Smooth muscle cell (in vitro differentiated cells): ENCODE data around the gene FOXP1. TPM values are rescaled to one million over a fixed set of nuclear protein-coding genes. Genes with fewer than 3 reads are reported as not detected.

Experiments
- DNase-seq: peaks from one replicate; lab custom pipeline; 2025; ENCODE audit not compliant: unreplicated experiment; lab: John Stamatoyannopoulos, UW
- H2AFZ ChIP-seq: fragments of 200-600 bp; sonication (generic); 2 replicates; pipeline ENCODE4 v1.6.0; 2016; ENCODE audit warnings: antibody characterized with exemption, low read depth, mild to moderate bottlenecking
- H3F3A ChIP-seq: fragments of 200-600 bp; sonication (generic); 2 replicates; pipeline ENCODE4 v1.6.0; 2017; ENCODE audit warnings: antibody characterized with exemption, low read depth
- H3K27ac ChIP-seq: fragments of 200-600 bp; sonication (generic); 2 replicates; pipeline ENCODE4 v1.5.1; 2016; ENCODE audit warnings: low read depth, mild to moderate bottlenecking
- H3K27me3 ChIP-seq: fragments of 200-600 bp; sonication (generic); 2 replicates; pipeline ENCODE4 v1.6.1; 2016; ENCODE audit warnings: low read depth, mild to moderate bottlenecking
- H3K36me3 ChIP-seq: fragments of 200-600 bp; sonication (generic); 2 replicates; pipeline ENCODE4 v1.5.1; 2016; ENCODE audit warnings: low read depth
- H3K4me1 ChIP-seq: fragments of 200-600 bp; sonication (generic); 2 replicates; pipeline ENCODE4 v1.5.1; 2016; ENCODE audit warnings: low read depth
- H3K4me2 ChIP-seq: fragments of 200-600 bp; sonication (generic); 2 replicates; pipeline ENCODE4 v1.6.0; 2016; ENCODE audit warnings: mild to moderate bottlenecking
- H3K4me3 ChIP-seq: fragments of 200-600 bp; sonication (generic); 2 replicates; pipeline ENCODE4 v1.5.1; 2016; ENCODE audit warnings: mild to moderate bottlenecking
- H3K79me2 ChIP-seq: fragments of 200-600 bp; sonication (generic); 2 replicates; pipeline ENCODE4 v1.6.0; 2016; ENCODE audit warnings: low read depth, mild to moderate bottlenecking
- H3K9ac ChIP-seq: fragments of 200-600 bp; sonication (generic); 2 replicates; pipeline ENCODE4 v1.6.0; 2016; ENCODE audit warnings: low read depth
- H3K9me3 ChIP-seq: fragments of 200-600 bp; sonication (generic); replicated peaks from 2 replicates; pipeline ENCODE4 v1.5.1; 2016; ENCODE audit warnings: low read depth
- H4K20me1 ChIP-seq: fragments of 200-600 bp; sonication (generic); 2 replicates; pipeline ENCODE4 v1.6.0; 2016; ENCODE audit warnings: low read depth
- WGBS: methylation state at CpG from one replicate; pipeline ENCODE4 v1.1.7; 2016; ENCODE audit warnings: low lambda C conversion rate; 5-methylcytosine and 5-hydroxymethylcytosine counted together
- polyA plus RNA-seq: library from polyadenylated mRNA; unstranded; fragments of >200 nt; fragmentation: Nextera tagmentation; extraction: Ambion mirVana; gene quantifications from 2 replicates; pipeline ENCODE4 v1.2.1, GENCODE V29; 2016
- total RNA-seq: library from RNA; depleted of rRNA; stranded (reverse); fragments of >200 nt; gene quantifications from 2 replicates; pipeline ENCODE4 v1.2.3, GENCODE V29; 2014
- TF ChIP-seq, protein P1 (sequence below): fragments of 200-600 bp; sonication (generic); IDR thresholded peaks from 2 replicates; pipeline ENCODE4 v1.5.1; 2017; ENCODE audit warnings: borderline replicate concordance, mild to moderate bottlenecking, antibody characterized with exemption; ENCODE audit not compliant: insufficient read depth, poor library complexity, severe bottlenecking

The FOXP1 gene
- total and polyA plus RNA-seq, 2 experiments from 2014 or later = 40.9 to 68.0 TPM

DNA sequence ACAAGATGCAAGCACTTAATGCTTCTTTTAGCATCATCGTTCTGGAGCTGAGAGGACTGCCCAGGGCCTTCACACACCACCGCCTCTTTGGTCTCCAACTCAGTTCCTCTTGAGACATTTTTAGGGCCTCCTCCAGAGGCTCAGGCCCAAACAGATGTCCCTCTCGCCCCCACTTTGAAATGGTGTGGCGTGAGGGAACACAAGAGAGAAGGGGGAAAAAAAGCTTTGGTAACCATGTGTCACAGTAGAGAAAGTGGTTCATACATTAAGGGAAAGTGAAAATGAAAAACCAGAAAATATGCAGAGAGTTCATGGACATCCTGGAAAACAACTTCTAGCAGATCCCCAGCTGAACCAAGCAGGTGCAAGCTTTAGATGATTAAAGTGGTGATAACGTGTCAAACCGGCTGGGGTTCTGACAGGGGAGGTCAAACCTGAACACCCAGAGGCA is 33.1 kb upstream of the FOXP1 start:
- TF ChIP-seq, protein P1, sequence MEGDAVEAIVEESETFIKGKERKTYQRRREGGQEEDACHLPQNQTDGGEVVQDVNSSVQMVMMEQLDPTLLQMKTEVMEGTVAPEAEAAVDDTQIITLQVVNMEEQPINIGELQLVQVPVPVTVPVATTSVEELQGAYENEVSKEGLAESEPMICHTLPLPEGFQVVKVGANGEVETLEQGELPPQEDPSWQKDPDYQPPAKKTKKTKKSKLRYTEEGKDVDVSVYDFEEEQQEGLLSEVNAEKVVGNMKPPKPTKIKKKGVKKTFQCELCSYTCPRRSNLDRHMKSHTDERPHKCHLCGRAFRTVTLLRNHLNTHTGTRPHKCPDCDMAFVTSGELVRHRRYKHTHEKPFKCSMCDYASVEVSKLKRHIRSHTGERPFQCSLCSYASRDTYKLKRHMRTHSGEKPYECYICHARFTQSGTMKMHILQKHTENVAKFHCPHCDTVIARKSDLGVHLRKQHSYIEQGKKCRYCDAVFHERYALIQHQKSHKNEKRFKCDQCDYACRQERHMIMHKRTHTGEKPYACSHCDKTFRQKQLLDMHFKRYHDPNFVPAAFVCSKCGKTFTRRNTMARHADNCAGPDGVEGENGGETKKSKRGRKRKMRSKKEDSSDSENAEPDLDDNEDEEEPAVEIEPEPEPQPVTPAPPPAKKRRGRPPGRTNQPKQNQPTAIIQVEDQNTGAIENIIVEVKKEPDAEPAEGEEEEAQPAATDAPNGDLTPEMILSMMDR = no peak
- DNase-seq = no peak
- Histone ChIP-seq H3F3A (no peaks in the 10 kb centered on the region), H3K36me3 (no peaks in the 10 kb centered on the region), H3K4me2 (no peak overlapping the region), H3K79me2 (no peaks in the 10 kb centered on the region), H3K4me1 (no peaks in the 10 kb centered on the region), H2AFZ (no peak overlapping the region), H4K20me1 (no peaks in the 10 kb centered on the region), H3K27me3 (no peaks in the 10 kb centered on the region), H3K9ac (no peak overlapping the region), H3K27ac (no peak overlapping the region), H3K9me3 (no peaks in the 10 kb centered on the region), H3K4me3 (no peak overlapping the region)
- 92% methylated on average over 6 of the region's 6 CpGs for WGBS

DNA sequence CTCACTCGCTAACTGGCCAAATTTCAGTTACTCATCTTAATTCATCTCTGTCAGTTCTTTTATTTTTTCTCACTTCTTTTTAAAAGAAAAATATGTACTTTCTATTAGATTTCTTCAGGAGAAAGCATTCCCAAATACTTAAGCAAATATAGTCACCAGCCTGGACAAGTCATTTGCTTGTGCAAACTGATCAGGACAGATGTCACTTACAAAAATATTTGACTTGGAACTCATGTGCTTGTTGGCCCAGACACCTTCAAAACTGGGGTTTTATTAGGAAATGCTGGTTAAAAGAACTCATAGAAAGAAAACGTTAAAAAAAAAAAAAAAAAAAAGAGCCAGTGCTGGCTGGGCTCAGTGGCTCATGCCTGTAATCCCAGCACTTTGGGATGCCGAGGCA is 31.3 kb upstream of the FOXP1 start:
- Histone ChIP-seq H3K9ac (no peak overlapping the region), H3K4me1 (no peaks in the 10 kb centered on the region), H3K9me3 (no peaks in the 10 kb centered on the region), H3K27ac (no peak overlapping the region), H4K20me1 (no peaks in the 10 kb centered on the region), H3K27me3 (no peaks in the 10 kb centered on the region), H3K4me2 (no peak overlapping the region), H3K79me2 (no peaks in the 10 kb centered on the region), H3K4me3 (no peak overlapping the region), H3K36me3 (no peaks in the 10 kb centered on the region), H3F3A (no peaks in the 10 kb centered on the region), H2AFZ (no peak overlapping the region)
- TF ChIP-seq, protein P1 = no peak
- DNase-seq = no peak
- WGBS = 95% methylated on average over 3 of the region's 3 CpGs

DNA sequence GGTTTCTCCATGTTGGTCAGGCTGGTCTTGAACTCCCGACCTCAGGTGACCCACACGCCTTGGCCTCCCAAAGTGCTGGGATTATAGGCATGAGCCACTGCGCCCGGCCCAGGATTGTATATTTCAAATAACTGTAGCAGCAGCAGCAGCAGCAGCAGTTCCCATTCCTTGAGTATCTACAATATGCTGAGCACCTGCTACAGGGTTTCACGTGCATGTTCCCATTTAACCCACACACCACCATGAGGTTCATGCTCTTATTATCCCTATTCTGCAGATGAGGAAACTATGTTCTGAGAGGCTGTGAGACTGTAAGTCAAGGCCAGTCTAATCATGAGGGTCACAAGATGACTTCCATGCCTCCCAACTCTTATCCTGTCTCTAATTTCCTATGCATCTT is 30.9 kb upstream of the FOXP1 start:
- no peak overlapping the region for H3K4me2 ChIP-seq
- no peak overlapping the region for H3K9ac ChIP-seq
- no peaks in the 10 kb centered on the region for H3K27me3 ChIP-seq
- no peak overlapping the region for H3K27ac ChIP-seq
- TF ChIP-seq, protein P1 = no peak
- DNase-seq = no peak
- no peaks in the 10 kb centered on the region for H3K9me3 ChIP-seq
- no peaks in the 10 kb centered on the region for H3K79me2 ChIP-seq
- H2AFZ ChIP-seq = no peak overlapping the region
- H3F3A ChIP-seq = no peaks in the 10 kb centered on the region
- WGBS = 98% methylated on average over 5 of the region's 5 CpGs
- H4K20me1 ChIP-seq = no peaks in the 10 kb centered on the region
- H3K4me3 ChIP-seq = no peak overlapping the region
- no peaks in the 10 kb centered on the region for H3K36me3 ChIP-seq
- H3K4me1 ChIP-seq = no peaks in the 10 kb centered on the region

DNA sequence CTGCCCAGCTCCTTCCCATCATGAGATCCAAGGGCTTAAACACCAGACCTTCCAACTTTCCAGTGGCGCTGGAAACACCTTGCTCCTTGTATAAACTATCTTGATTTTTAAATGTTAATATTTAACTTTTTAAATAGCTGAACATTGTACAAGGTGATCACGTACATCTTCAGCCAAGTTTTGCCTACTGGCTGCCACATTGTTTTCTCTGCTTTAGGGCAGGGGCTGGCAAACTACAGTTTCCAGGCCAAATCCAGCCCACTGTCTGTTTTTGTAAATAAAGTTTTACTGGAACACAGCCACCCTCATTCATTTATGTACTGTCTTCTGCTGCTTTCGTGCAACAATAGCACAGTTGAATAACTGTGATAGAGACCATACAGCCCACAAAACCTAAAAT is 27.6 kb upstream of the FOXP1 start:
- Histone ChIP-seq H4K20me1 (no peaks in the 10 kb centered on the region), H3K27me3 (no peaks in the 10 kb centered on the region), H3K9ac (no peak overlapping the region), H2AFZ (no peak overlapping the region), H3K36me3 (no peaks in the 10 kb centered on the region), H3F3A (no peaks in the 10 kb centered on the region), H3K9me3 (no peaks in the 10 kb centered on the region), H3K27ac (no peak overlapping the region), H3K4me2 (no peak overlapping the region), H3K4me3 (no peak overlapping the region), H3K79me2 (no peaks in the 10 kb centered on the region), H3K4me1 (no peaks in the 10 kb centered on the region)
- WGBS = 91% methylated on average over 3 of the region's 3 CpGs
- DNase-seq = no peak
- TF ChIP-seq, protein P1 = no peak
